Testis (tissue), 2 donors: ENCODE results near the gene ABL1.

ENCODE experiments used
- POLR2A ChIP-seq: fragments of 450-650 bp; IDR thresholded peaks from one replicate; pipeline ENCODE4 v1.6.1; 2017; ENCODE audit warnings: antibody characterized with exemption, mild to moderate bottlenecking, moderate library complexity
- TF ChIP-seq, protein P1 (sequence below), 3 experiments: fragments of 450-650 bp in 2 of 3; fragments of 200-600 bp in 1 of 3; sonication (generic) in 1 of 3; IDR thresholded peaks; one replicate each; pipeline ENCODE4 v1.5.1; 2016 to 2019; ENCODE audit warnings: antibody characterized with exemption in 3 of 3, mild to moderate bottlenecking in 2 of 3, moderate library complexity in 1 of 3

GRCh38 chr9:130794923-130795495 is 40.0 kb upstream of the ABL1 start:
- TF ChIP-seq, protein P1, sequence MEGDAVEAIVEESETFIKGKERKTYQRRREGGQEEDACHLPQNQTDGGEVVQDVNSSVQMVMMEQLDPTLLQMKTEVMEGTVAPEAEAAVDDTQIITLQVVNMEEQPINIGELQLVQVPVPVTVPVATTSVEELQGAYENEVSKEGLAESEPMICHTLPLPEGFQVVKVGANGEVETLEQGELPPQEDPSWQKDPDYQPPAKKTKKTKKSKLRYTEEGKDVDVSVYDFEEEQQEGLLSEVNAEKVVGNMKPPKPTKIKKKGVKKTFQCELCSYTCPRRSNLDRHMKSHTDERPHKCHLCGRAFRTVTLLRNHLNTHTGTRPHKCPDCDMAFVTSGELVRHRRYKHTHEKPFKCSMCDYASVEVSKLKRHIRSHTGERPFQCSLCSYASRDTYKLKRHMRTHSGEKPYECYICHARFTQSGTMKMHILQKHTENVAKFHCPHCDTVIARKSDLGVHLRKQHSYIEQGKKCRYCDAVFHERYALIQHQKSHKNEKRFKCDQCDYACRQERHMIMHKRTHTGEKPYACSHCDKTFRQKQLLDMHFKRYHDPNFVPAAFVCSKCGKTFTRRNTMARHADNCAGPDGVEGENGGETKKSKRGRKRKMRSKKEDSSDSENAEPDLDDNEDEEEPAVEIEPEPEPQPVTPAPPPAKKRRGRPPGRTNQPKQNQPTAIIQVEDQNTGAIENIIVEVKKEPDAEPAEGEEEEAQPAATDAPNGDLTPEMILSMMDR (IDR thresholded peaks at IDR 0.05) = no peak
- TF ChIP-seq POLR2A = no peak
